GM12878 (cell line): Measurements from ENCODE around the gene POU5F1. TPM values are rescaled to one million over a fixed set of nuclear protein-coding genes. Genes with fewer than 3 reads are reported as not detected.

Experiments
- ATAC-seq: fragments of 200-7000 bp; cut with Tn5 transposase; 3 replicates; pipeline ENCODE4 v1.9.1; 2020; ENCODE audit warnings: mild to moderate bottlenecking, moderate library complexity
- BruUV-seq: library from RNA; stranded (reverse); fragments of 400-500 nt; replicated peaks from 2 replicates; lab custom pipeline; 2021; lab: Mats Ljungman, UMichigan
- CTCF ChIA-PET: fragments of 300-600 bp; sonication (Branson Sonifier 250); formaldehyde crosslinking; extraction: SDS; loops from one replicate; lab custom pipeline; 2021; ENCODE audit warnings: inconsistent platforms; lab: Yijun Ruan, JAX
- POLR2A ChIA-PET: fragments of 350-600 bp; formaldehyde crosslinking; extraction: SDS; loops from one replicate; lab custom pipeline; 2021; ENCODE audit warnings: inconsistent platforms; lab: Charles Lee
- RAD21 ChIA-PET: fragments of 300-600 bp; sonication (Branson Sonifier 250); formaldehyde crosslinking; loops from one replicate; lab custom pipeline; 2023; ENCODE audit warnings: antibody characterized with exemption; ENCODE audit not compliant: unreplicated experiment; lab: Charles Lee
- SMC1A ChIA-PET: fragments of 300-600 bp; sonication (Branson Sonifier 250); formaldehyde crosslinking; loops from one replicate; lab custom pipeline; 2023; ENCODE audit not compliant: unreplicated experiment, uncharacterized antibody; lab: Charles Lee
- DNase-seq: peaks from one replicate; pipeline ENCODE4 v3.0.0-alpha.2; 2011; ENCODE audit warnings: low read depth, low spot score
- FAIRE-seq: peaks from 3 replicates; lab custom pipeline; 2011; peaks lifted over from hg19 to GRCh38; lab: Jason Lieb, UNC
- H2AFZ ChIP-seq: 2 replicates; pipeline ENCODE4 v1.6.0; 2011; ENCODE audit warnings: low read depth, low read length, control low read depth; ENCODE audit not compliant: control insufficient read depth
- H3K27ac ChIP-seq: 2 replicates; pipeline ENCODE4 v1.5.1; 2011; ENCODE audit warnings: control low read depth; ENCODE audit not compliant: control insufficient read depth, insufficient read depth
- H3K27me3 ChIP-seq, 2 experiments: replicated peaks in 1 of 2; 2 replicates each; pipeline versions ENCODE4 v1.6.0 to v1.6.1; 2011; ENCODE audit warnings: low read length in 1 of 2; ENCODE audit not compliant: control insufficient read depth in 2 of 2, insufficient read depth in 2 of 2
- H3K36me3 ChIP-seq, 2 experiments: 2 replicates each; pipeline ENCODE4 v1.5.1; 2011; ENCODE audit warnings: low read length in 1 of 2; ENCODE audit not compliant: control insufficient read depth in 2 of 2, insufficient read depth in 2 of 2
- H3K4me1 ChIP-seq: 2 replicates; pipeline ENCODE4 v1.6.1; 2011; ENCODE audit warnings: mild to moderate bottlenecking, low read length, moderate library complexity, mixed read lengths; ENCODE audit not compliant: control insufficient read depth, insufficient read depth
- H3K4me2 ChIP-seq: 2 replicates; pipeline ENCODE4 v1.6.0; 2011; ENCODE audit warnings: control low read depth; ENCODE audit not compliant: control insufficient read depth, insufficient read depth
- H3K4me3 ChIP-seq: fragments of 200-600 bp; sonication (generic); 2 replicates; pipeline ENCODE4 v1.5.1; 2016
- H3K79me2 ChIP-seq: 2 replicates; pipeline ENCODE4 v1.6.0; 2011; ENCODE audit warnings: low read length; ENCODE audit not compliant: control insufficient read depth, insufficient read depth
- H3K9ac ChIP-seq: 2 replicates; pipeline ENCODE4 v1.8.0; 2011; ENCODE audit warnings: low read length, control low read depth, mixed read lengths; ENCODE audit not compliant: control insufficient read depth, insufficient read depth
- H3K9me3 ChIP-seq: replicated peaks from 3 replicates; pipeline ENCODE4 v1.5.1; 2011; ENCODE audit warnings: mild to moderate bottlenecking, low read length; ENCODE audit not compliant: control insufficient read depth, insufficient read depth
- H4K20me1 ChIP-seq: 2 replicates; pipeline ENCODE4 v1.6.0; 2011; ENCODE audit not compliant: control insufficient read depth, insufficient read depth
- CEBPB ChIP-seq, 2 experiments: fragments of 150-350 bp in 1 of 2; IDR thresholded peaks; 2 replicates each; pipeline ENCODE4 v1.6.1; 2012 to 2014; ENCODE audit warnings: low read depth in 2 of 2, low read length in 2 of 2, borderline replicate concordance in 1 of 2, inconsistent platforms in 1 of 2
- CHD1 ChIP-seq: IDR thresholded peaks from 2 replicates; pipeline ENCODE4 v1.6.1; 2012; ENCODE audit warnings: low read depth, low read length, improper control_type of control experiment
- EP300 ChIP-seq, 2 experiments: fragments of 150-350 bp in 1 of 2; IDR thresholded peaks; 2 replicates each; pipeline ENCODE4 v1.6.1; 2011 to 2012; ENCODE audit warnings: low read depth in 2 of 2, low read length in 2 of 2, borderline replicate concordance in 1 of 2, improper control_type of control experiment in 1 of 2, inconsistent platforms in 1 of 2; ENCODE audit not compliant: control insufficient read depth in 1 of 2
- JUND ChIP-seq: IDR thresholded peaks from 2 replicates; pipeline ENCODE4 v1.6.1; 2012; ENCODE audit warnings: low read depth, mild to moderate bottlenecking, low read length, improper control_type of control experiment, moderate library complexity
- PAX5 ChIP-seq: IDR thresholded peaks from 2 replicates; pipeline ENCODE4 v1.6.1; 2011; ENCODE audit warnings: low read depth, low read length, borderline replicate concordance
- SP1 ChIP-seq: IDR thresholded peaks from one replicate; pipeline ENCODE4 v1.6.1; 2011; ENCODE audit warnings: low read depth, low read length
- WGBS: methylation state at CpG from one replicate; pipeline ENCODE4 v1.1.6; 2016; ENCODE audit warnings: low lambda C conversion rate; ENCODE audit not compliant: insufficient replicate concordance, insufficient coverage; ENCODE audit errors: missing lambda C conversion rate; 5-methylcytosine and 5-hydroxymethylcytosine counted together
- in situ Hi-C: fragments of 300-500 bp; cut with MboI; formaldehyde crosslinking; loops from 9 replicates; pipeline ENCODE4 v1.14.3; 2018; ENCODE audit warnings: mixed read lengths
- intact Hi-C: fragments of 100-400 bp; cut with micrococcal nuclease; formaldehyde crosslinking; loops from one replicate; pipeline ENCODE4 v1.14.2; 2022; ENCODE audit not compliant: unreplicated experiment
- polyA plus RNA-seq, 11 experiments: library from polyadenylated mRNA; depleted of rRNA in 4 of 11; unstranded in 6 of 11; stranded (reverse) in 5 of 11; fragments of >200 nt; fragmentation: Nextera tagmentation in 4 of 11; fragmentation: Illumina TruSeq in 1 of 11; extraction: Ambion mirVana in 4 of 11; extraction: Trizol in 1 of 11; gene quantifications; 1 replicate in 1 of 11; 2 replicates in 10 of 11; pipeline versions ENCODE4 v1.2.1 to v1.2.3, GENCODE V29; 2011 to 2016; ENCODE audit warnings: inconsistent platforms in 2 of 11, missing spikeins in 2 of 11, low read depth in 1 of 11
- total RNA-seq, 4 experiments: library from RNA; depleted of rRNA in 3 of 4; stranded (reverse); fragments of >200 nt in 3 of 4; fragmentation: Illumina TruSeq in 1 of 4; extraction: Trizol in 1 of 4; gene quantifications; 2 replicates each; pipeline versions ENCODE4 v1.2.1 to v1.2.3, GENCODE V29; 2013 to 2021
- TF ChIP-seq, protein P1 (sequence below): fragments of 450-650 bp; IDR thresholded peaks from 2 replicates; pipeline ENCODE4 v1.6.1; 2017; ENCODE audit warnings: mild to moderate bottlenecking, moderate library complexity
- TF ChIP-seq, protein P2 (sequence below): fragments of 450-650 bp; conservative IDR thresholded peaks from 2 replicates; pipeline ENCODE4 v1.6.1; 2017; ENCODE audit warnings: mild to moderate bottlenecking, moderate library complexity
- TF ChIP-seq, protein P3 (sequence below): fragments of 450-650 bp; IDR thresholded peaks from 2 replicates; pipeline ENCODE4 v1.6.1; 2017; ENCODE audit warnings: antibody characterized with exemption, mild to moderate bottlenecking, moderate library complexity
- TF ChIP-seq, protein P4 (sequence below): IDR thresholded peaks from 2 replicates; pipeline ENCODE4 v1.6.1; 2011; ENCODE audit warnings: mild to moderate bottlenecking, low read depth, low read length, moderate library complexity; ENCODE audit not compliant: insufficient replicate concordance

Gene POU5F1
- total and polyA plus RNA-seq, 10 of the 15 experiments (the other 5 are each of a cell fraction or from before 2014, with no cell fraction given) = 1.4 to 5.5 (median 3.2) TPM

DNA sequence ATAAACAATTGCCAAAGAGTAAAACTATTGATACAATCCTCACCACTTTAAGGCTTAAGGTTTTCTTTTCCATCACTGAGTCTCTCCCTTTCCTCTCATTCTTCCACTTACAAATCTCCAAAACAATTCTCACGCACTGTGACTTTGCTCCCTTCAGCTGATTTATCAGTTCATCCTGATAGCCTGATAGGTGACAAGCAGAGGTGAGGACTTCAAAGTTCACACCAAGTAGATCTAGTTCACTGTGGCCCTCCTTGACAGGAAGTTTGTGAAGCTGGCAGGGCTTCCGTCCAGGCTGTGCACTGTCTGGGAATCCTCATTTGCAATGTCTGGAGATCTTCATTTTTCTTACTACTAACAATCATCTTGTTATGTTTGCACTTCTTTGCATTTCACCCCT is 35.2 kb upstream of the POU5F1 start:
- FAIRE-seq = no peak
- DNase-seq = no peak
- no peaks in the 10 kb centered on the region for H3K27me3 ChIP-seq
- SMC1A ChIA-PET = interaction anchor here (1.7 kb wide), 1 partner anchor 161 kb away, joined by 5 read pairs; no protein-coding TSS in a partner anchor
- in situ Hi-C loops = no loop called here
- no TSS peak for BruUV-seq
- H3K36me3 ChIP-seq = no peaks in the 10 kb centered on the region
- RAD21 ChIA-PET = no interaction called here
- peaks cover 9% of the 10 kb centered on the region for H3K79me2 ChIP-seq
- no peak for ATAC-seq
- POLR2A ChIA-PET = no interaction called here
- no peak overlapping the region for H3K27ac ChIP-seq
- H3K4me1 ChIP-seq = peaks cover 25% of the 10 kb centered on the region
- 100% methylated on average over 2 of the region's 2 CpGs for WGBS
- H3K4me3 ChIP-seq = no peak overlapping the region
- CTCF ChIA-PET = interaction anchor here (0.6 to 1.5 kb wide), 2 partner anchors 13 to 76 kb away, joined by 3 to 4 read pairs; no protein-coding TSS in a partner anchor
- H3K9ac ChIP-seq = no peak overlapping the region
- no peak overlapping the region for H2AFZ ChIP-seq
- intact Hi-C loops = no loop called here
- H3K9me3 ChIP-seq = no peaks in the 10 kb centered on the region; the same call in 2 of the 3 replicates
- no peaks in the 10 kb centered on the region for H4K20me1 ChIP-seq
- H3K4me2 ChIP-seq = no peak overlapping the region
- TF ChIP-seq EP300 (IDR thresholded peaks at IDR 0.05; ENCODE audit: borderline replicate concordance in 1 of 2, control insufficient read depth in 1 of 2, low read depth in 2 of 2, low read length in 2 of 2) (no peak), SP1 (no peak), JUND (no peak), CHD1 (no peak), CEBPB (IDR thresholded peaks at IDR 0.05; ENCODE audit: borderline replicate concordance in 1 of 2, low read depth in 2 of 2, low read length in 2 of 2) (no peak), PAX5 (no peak)
- TF ChIP-seq, protein P1, sequence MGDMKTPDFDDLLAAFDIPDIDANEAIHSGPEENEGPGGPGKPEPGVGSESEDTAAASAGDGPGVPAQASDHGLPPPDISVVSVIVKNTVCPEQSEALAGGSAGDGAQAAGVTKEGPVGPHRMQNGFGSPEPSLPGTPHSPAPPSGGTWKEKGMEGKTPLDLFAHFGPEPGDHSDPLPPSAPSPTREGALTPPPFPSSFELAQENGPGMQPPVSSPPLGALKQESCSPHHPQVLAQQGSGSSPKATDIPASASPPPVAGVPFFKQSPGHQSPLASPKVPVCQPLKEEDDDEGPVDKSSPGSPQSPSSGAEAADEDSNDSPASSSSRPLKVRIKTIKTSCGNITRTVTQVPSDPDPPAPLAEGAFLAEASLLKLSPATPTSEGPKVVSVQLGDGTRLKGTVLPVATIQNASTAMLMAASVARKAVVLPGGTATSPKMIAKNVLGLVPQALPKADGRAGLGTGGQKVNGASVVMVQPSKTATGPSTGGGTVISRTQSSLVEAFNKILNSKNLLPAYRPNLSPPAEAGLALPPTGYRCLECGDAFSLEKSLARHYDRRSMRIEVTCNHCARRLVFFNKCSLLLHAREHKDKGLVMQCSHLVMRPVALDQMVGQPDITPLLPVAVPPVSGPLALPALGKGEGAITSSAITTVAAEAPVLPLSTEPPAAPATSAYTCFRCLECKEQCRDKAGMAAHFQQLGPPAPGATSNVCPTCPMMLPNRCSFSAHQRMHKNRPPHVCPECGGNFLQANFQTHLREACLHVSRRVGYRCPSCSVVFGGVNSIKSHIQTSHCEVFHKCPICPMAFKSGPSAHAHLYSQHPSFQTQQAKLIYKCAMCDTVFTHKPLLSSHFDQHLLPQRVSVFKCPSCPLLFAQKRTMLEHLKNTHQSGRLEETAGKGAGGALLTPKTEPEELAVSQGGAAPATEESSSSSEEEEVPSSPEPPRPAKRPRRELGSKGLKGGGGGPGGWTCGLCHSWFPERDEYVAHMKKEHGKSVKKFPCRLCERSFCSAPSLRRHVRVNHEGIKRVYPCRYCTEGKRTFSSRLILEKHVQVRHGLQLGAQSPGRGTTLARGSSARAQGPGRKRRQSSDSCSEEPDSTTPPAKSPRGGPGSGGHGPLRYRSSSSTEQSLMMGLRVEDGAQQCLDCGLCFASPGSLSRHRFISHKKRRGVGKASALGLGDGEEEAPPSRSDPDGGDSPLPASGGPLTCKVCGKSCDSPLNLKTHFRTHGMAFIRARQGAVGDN = no peak
- TF ChIP-seq, protein P2, sequence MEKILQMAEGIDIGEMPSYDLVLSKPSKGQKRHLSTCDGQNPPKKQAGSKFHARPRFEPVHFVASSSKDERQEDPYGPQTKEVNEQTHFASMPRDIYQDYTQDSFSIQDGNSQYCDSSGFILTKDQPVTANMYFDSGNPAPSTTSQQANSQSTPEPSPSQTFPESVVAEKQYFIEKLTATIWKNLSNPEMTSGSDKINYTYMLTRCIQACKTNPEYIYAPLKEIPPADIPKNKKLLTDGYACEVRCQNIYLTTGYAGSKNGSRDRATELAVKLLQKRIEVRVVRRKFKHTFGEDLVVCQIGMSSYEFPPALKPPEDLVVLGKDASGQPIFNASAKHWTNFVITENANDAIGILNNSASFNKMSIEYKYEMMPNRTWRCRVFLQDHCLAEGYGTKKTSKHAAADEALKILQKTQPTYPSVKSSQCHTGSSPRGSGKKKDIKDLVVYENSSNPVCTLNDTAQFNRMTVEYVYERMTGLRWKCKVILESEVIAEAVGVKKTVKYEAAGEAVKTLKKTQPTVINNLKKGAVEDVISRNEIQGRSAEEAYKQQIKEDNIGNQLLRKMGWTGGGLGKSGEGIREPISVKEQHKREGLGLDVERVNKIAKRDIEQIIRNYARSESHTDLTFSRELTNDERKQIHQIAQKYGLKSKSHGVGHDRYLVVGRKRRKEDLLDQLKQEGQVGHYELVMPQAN = no peak
- TF ChIP-seq, protein P3, sequence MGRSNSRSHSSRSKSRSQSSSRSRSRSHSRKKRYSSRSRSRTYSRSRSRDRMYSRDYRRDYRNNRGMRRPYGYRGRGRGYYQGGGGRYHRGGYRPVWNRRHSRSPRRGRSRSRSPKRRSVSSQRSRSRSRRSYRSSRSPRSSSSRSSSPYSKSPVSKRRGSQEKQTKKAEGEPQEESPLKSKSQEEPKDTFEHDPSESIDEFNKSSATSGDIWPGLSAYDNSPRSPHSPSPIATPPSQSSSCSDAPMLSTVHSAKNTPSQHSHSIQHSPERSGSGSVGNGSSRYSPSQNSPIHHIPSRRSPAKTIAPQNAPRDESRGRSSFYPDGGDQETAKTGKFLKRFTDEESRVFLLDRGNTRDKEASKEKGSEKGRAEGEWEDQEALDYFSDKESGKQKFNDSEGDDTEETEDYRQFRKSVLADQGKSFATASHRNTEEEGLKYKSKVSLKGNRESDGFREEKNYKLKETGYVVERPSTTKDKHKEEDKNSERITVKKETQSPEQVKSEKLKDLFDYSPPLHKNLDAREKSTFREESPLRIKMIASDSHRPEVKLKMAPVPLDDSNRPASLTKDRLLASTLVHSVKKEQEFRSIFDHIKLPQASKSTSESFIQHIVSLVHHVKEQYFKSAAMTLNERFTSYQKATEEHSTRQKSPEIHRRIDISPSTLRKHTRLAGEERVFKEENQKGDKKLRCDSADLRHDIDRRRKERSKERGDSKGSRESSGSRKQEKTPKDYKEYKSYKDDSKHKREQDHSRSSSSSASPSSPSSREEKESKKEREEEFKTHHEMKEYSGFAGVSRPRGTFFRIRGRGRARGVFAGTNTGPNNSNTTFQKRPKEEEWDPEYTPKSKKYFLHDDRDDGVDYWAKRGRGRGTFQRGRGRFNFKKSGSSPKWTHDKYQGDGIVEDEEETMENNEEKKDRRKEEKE = no peak
- TF ChIP-seq, protein P4, sequence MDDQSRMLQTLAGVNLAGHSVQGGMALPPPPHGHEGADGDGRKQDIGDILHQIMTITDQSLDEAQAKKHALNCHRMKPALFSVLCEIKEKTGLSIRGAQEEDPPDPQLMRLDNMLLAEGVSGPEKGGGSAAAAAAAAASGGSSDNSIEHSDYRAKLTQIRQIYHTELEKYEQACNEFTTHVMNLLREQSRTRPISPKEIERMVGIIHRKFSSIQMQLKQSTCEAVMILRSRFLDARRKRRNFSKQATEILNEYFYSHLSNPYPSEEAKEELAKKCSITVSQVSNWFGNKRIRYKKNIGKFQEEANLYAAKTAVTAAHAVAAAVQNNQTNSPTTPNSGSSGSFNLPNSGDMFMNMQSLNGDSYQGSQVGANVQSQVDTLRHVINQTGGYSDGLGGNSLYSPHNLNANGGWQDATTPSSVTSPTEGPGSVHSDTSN = no peak
